Measurements from ENCODE around the gene TCAIM.
"Not testable (repeated sequence)": the region's sequence is repeated elsewhere in the genome, so short reads cannot be mapped to it uniquely, and the experiment has no call there.

Gene TCAIM

DNA sequence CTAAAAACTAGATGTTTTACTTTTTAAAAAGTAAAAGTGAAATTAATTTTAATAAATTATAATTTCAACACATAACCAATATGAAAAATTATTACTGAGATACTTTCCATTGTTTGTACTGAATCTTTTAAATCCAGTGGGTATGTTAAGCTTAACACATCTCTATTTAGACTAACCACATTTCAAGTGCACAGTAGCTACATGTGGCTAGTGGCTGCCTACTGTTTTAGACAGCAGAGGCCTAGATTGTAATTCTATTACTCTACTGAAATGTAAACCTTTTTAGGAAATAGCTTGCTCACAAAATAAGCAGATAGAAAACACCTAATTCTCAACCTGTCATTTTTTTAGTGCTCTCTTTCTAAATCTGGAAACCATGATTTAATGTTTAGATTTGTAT lies 4.9 kb downstream of the TCAIM start:
- H3K27ac ChIP-seq (ENCODE audit: low read depth, low read length) = no peak overlapping the region
- peaks cover 19% of the 10 kb centered on the region for H3K79me2 ChIP-seq (ENCODE audit: control insufficient read depth, insufficient read depth, low read length, unreplicated experiment)
- no peaks in the 10 kb centered on the region for H3K27me3 ChIP-seq (ENCODE audit: insufficient read depth, low read length)

DNA sequence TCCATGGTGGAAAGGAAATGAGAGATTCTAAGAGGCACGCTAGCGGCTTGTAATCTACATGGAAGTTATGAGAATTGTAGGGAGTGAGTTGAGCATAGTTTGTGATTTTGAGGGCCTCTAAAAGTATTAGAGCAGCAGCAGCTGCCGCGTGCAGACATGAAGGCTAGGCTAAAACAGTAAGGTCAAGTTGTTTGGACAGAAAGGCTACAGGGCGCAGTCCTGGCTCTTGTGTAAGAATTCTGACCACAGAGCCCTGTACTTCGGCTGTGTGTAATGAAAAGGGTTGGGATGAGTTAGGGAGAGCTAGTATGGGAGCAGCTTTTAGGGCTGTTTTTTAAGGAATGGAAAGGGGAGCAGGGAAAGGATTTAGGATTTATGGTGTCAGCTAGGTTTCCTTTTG lies 8.0 kb downstream of the TCAIM start:
- H2AFZ ChIP-seq (ENCODE audit: low read length, unreplicated experiment); H3K27ac ChIP-seq (ENCODE audit: low read depth, low read length); H3K79me2 ChIP-seq (ENCODE audit: control insufficient read depth, insufficient read depth, low read length, unreplicated experiment); H3K36me3 ChIP-seq (ENCODE audit: insufficient read depth, low read length); H3K4me1 ChIP-seq (ENCODE audit: control insufficient read depth, insufficient read depth, low read length, unreplicated experiment); H3K27me3 ChIP-seq (ENCODE audit: insufficient read depth, low read length); H3K4me3 ChIP-seq (ENCODE audit: low read depth, low read length): not testable (repeated sequence)

More for the DNA sequence above, 4.9 kb downstream of the TCAIM start:
- Histone ChIP-seq H3K4me1 (ENCODE audit: control insufficient read depth, insufficient read depth, low read length, unreplicated experiment) (peaks cover 23% of the 10 kb centered on the region), H3K36me3 (ENCODE audit: insufficient read depth, low read length) (no peaks in the 10 kb centered on the region), H2AFZ (ENCODE audit: low read length, unreplicated experiment) (no peak overlapping the region), H3K4me3 (ENCODE audit: low read depth, low read length) (no peak overlapping the region)

GRCh38 chr3:44348993-44349392 lies 10.4 kb downstream of the TCAIM start:
- Histone ChIP-seq H3K27me3 (ENCODE audit: insufficient read depth, low read length) (no peaks in the 10 kb centered on the region), H3K36me3 (ENCODE audit: insufficient read depth, low read length) (peaks cover 8% of the 10 kb centered on the region), H3K4me3 (ENCODE audit: low read depth, low read length) (no peak overlapping the region), H3K4me1 (ENCODE audit: control insufficient read depth, insufficient read depth, low read length, unreplicated experiment) (no peaks in the 10 kb centered on the region), H2AFZ (ENCODE audit: low read length, unreplicated experiment) (no peak overlapping the region), H3K79me2 (ENCODE audit: control insufficient read depth, insufficient read depth, low read length, unreplicated experiment) (peaks cover 11% of the 10 kb centered on the region), H3K27ac (ENCODE audit: low read depth, low read length) (no peak overlapping the region)

DNA sequence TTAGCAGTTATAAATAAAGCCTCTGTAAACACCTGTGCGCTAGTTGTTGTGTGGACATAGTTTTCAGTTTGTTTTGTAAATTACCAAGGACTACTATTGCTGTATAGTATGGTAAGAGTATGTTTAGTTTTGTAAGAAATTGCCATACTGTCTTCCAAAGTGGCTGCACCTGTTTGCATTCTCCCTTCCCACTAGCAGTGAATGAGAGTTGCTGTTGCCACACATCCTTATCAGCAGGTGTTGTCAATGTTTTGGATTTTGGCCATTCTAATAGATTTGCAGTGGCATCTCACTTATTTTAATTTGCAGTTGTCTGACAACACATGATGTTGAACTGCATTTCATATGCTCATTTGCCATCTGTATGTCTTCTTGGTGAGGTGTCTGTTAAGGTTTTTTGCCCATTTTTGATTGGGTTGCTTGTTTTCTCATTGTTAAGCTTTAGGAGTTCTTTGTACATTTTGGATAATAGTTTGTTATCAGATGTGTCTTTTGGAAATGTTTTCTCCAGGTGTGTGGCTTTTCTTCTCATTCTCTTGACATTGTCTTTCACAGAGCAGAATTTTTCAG lies 14.9 kb downstream of the TCAIM start:
- Histone ChIP-seq H3K4me3 (ENCODE audit: low read depth, low read length) (no peak overlapping the region), H3K36me3 (ENCODE audit: insufficient read depth, low read length) (peaks cover 9% of the 10 kb centered on the region), H2AFZ (ENCODE audit: low read length, unreplicated experiment) (no peak overlapping the region), H3K27ac (ENCODE audit: low read depth, low read length) (no peak overlapping the region), H3K4me1 (ENCODE audit: control insufficient read depth, insufficient read depth, low read length, unreplicated experiment) (peaks cover 14% of the 10 kb centered on the region), H3K27me3 (ENCODE audit: insufficient read depth, low read length) (no peaks in the 10 kb centered on the region), H3K79me2 (ENCODE audit: control insufficient read depth, insufficient read depth, low read length, unreplicated experiment) (peaks cover 8% of the 10 kb centered on the region)

DNA sequence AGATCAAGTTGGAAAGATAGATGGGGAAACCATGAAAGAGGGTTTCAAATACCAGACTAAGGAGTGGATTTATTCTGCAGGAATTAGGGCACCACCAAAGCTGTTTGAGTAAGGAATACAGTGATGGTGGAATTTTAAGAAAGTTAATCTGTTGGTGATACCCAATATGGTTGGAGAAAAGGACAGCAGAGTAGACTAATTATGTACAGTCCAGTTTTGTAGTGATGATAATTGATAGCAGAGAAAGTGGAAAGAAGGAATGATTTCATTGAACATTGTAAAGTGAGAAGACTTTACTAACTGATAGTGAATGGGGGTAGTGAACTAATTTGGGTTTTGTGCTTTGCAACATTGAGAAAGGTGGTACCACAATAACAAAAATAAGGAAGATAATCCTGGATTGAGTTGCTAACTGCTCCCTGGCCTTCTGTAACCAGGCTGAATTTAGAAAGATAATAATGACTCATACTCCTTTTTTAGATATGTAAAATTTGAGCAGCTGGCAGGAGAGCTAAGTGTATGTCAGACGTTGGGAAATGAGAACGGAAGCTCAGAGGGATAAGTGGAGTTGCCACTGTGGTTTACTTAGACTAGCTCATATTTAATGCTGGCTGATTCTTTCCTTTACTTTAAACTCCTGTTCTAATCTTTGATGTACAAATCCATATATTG lies 16.9 kb downstream of the TCAIM start:
- Histone ChIP-seq H3K36me3 (ENCODE audit: insufficient read depth, low read length) (peaks cover 9% of the 10 kb centered on the region), H3K4me3 (ENCODE audit: low read depth, low read length) (no peak overlapping the region), H3K27me3 (ENCODE audit: insufficient read depth, low read length) (no peaks in the 10 kb centered on the region), H3K27ac (ENCODE audit: low read depth, low read length) (peak overlapping the region; percentile 47), H3K79me2 (ENCODE audit: control insufficient read depth, insufficient read depth, low read length, unreplicated experiment) (peaks cover 5% of the 10 kb centered on the region), H2AFZ (ENCODE audit: low read length, unreplicated experiment) (no peak overlapping the region), H3K4me1 (ENCODE audit: control insufficient read depth, insufficient read depth, low read length, unreplicated experiment) (peaks cover 14% of the 10 kb centered on the region)

GRCh38 chr3:44359146-44359751 lies 20.7 kb downstream of the TCAIM start:
- Histone ChIP-seq H3K79me2 (ENCODE audit: control insufficient read depth, insufficient read depth, low read length, unreplicated experiment) (peaks cover 1% of the 10 kb centered on the region), H3K27me3 (ENCODE audit: insufficient read depth, low read length) (no peaks in the 10 kb centered on the region), H3K36me3 (ENCODE audit: insufficient read depth, low read length) (0 out of 2 replicates have a peak, but pooled peaks cover 6% of the 10 kb centered on the region), H2AFZ (ENCODE audit: low read length, unreplicated experiment) (no peak overlapping the region), H3K4me1 (ENCODE audit: control insufficient read depth, insufficient read depth, low read length, unreplicated experiment) (peaks cover 14% of the 10 kb centered on the region), H3K27ac (ENCODE audit: low read depth, low read length) (no peak overlapping the region), H3K4me3 (ENCODE audit: low read depth, low read length) (no peak overlapping the region)

DNA sequence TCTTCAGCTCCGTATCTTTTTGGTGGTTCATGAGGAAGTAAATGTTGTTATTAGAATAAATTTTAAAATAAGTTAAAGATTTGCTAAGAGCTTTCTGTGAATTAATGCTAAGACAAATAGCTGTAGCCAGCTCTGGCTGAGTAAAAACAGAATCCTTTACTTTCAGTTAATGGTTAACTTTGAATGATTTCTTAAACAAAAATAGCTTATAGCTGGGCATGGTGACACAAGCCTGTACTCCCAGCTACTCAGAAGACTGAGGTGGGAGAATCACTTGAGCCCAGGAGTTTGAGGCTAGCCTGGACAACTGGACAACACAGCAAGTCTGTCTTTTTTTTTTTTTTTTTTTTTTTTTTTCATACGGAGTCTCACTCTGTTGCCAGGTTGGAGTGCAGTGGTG lies 25.0 kb downstream of the TCAIM start:
- Histone ChIP-seq H3K79me2 (ENCODE audit: control insufficient read depth, insufficient read depth, low read length, unreplicated experiment) (no peaks in the 10 kb centered on the region), H3K4me1 (ENCODE audit: control insufficient read depth, insufficient read depth, low read length, unreplicated experiment) (no peaks in the 10 kb centered on the region), H3K27ac (ENCODE audit: low read depth, low read length) (no peak overlapping the region), H3K27me3 (ENCODE audit: insufficient read depth, low read length) (no peaks in the 10 kb centered on the region), H3K4me3 (ENCODE audit: low read depth, low read length) (no peak overlapping the region), H3K36me3 (ENCODE audit: insufficient read depth, low read length) (peaks cover 10% of the 10 kb centered on the region; the same call in 1 of the 2 replicates), H2AFZ (ENCODE audit: low read length, unreplicated experiment) (no peak overlapping the region)

DNA sequence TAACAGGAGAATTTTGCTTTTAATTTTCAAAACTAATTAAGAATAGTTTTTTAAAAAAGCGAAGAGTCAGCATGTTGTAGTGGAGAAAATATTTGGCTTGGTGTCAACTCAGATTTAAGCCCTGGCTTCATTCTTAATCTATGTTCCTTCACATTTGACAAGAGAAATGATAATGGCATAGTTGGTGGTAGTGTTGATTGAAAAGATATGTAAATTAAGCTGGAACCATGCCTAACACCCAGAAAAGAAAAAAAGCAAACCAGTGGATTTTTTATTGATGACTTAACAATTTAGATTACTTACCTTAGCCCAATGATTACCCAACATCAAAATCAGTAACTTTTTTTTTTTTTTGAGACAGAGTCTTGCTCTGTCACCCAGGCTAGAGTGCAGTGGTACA lies 27.4 kb downstream of the TCAIM start:
- Histone ChIP-seq H2AFZ (ENCODE audit: low read length, unreplicated experiment) (no peak overlapping the region), H3K36me3 (ENCODE audit: insufficient read depth, low read length) (peaks cover 10% of the 10 kb centered on the region; the same call in 1 of the 2 replicates)

GRCh38 chr3:44375450-44375849 lies 36.9 kb downstream of the TCAIM start:
- H3K27ac ChIP-seq (ENCODE audit: low read depth, low read length) = no peak overlapping the region
- H3K36me3 ChIP-seq (ENCODE audit: insufficient read depth, low read length) = peaks cover 17% of the 10 kb centered on the region
- no peak overlapping the region for H3K4me3 ChIP-seq (ENCODE audit: low read depth, low read length)
- no peaks in the 10 kb centered on the region for H3K27me3 ChIP-seq (ENCODE audit: insufficient read depth, low read length)
- H2AFZ ChIP-seq (ENCODE audit: low read length, unreplicated experiment) = no peak overlapping the region
- no peaks in the 10 kb centered on the region for H3K79me2 ChIP-seq (ENCODE audit: control insufficient read depth, insufficient read depth, low read length, unreplicated experiment)
- H3K4me1 ChIP-seq (ENCODE audit: control insufficient read depth, insufficient read depth, low read length, unreplicated experiment) = no peaks in the 10 kb centered on the region

More for the DNA sequence above, 27.4 kb downstream of the TCAIM start:
- no peaks in the 10 kb centered on the region for H3K79me2 ChIP-seq (ENCODE audit: control insufficient read depth, insufficient read depth, low read length, unreplicated experiment)
- H3K4me3 ChIP-seq (ENCODE audit: low read depth, low read length) = no peak overlapping the region
- H3K4me1 ChIP-seq (ENCODE audit: control insufficient read depth, insufficient read depth, low read length, unreplicated experiment) = no peaks in the 10 kb centered on the region
- H3K27ac ChIP-seq (ENCODE audit: low read depth, low read length) = no peak overlapping the region
- no peaks in the 10 kb centered on the region for H3K27me3 ChIP-seq (ENCODE audit: insufficient read depth, low read length)

DNA sequence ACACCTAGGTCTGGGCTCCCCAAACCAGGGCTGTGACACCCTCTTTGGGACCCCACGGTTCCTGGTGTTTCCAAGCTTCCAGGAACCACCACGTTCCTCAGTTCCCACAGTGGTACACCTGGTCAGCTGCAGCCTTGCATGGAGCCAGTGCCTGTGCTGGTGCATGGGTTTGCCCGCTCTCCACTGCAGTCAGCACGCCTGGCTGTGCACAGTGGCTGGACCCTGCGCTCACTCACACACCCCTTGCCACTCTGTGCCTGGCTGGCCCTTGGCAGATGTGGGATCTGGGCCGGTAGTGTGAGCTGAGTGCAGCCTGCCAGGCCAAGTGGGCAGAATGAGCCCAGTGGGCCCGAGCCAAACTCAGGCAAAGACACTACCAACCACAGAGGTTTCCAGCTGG lies 48.8 kb downstream of the TCAIM start:
- H3K27me3 ChIP-seq (ENCODE audit: insufficient read depth, low read length) = no peaks in the 10 kb centered on the region
- H2AFZ ChIP-seq (ENCODE audit: low read length, unreplicated experiment) = no peak overlapping the region
- no peaks in the 10 kb centered on the region for H3K4me1 ChIP-seq (ENCODE audit: control insufficient read depth, insufficient read depth, low read length, unreplicated experiment)
- H3K79me2 ChIP-seq (ENCODE audit: control insufficient read depth, insufficient read depth, low read length, unreplicated experiment) = no peaks in the 10 kb centered on the region
- H3K27ac ChIP-seq (ENCODE audit: low read depth, low read length) = no peak overlapping the region
- H3K4me3 ChIP-seq (ENCODE audit: low read depth, low read length) = no peak overlapping the region
- 0 out of 2 replicates have a peak, but pooled peaks cover 6% of the 10 kb centered on the region for H3K36me3 ChIP-seq (ENCODE audit: insufficient read depth, low read length)

DNA sequence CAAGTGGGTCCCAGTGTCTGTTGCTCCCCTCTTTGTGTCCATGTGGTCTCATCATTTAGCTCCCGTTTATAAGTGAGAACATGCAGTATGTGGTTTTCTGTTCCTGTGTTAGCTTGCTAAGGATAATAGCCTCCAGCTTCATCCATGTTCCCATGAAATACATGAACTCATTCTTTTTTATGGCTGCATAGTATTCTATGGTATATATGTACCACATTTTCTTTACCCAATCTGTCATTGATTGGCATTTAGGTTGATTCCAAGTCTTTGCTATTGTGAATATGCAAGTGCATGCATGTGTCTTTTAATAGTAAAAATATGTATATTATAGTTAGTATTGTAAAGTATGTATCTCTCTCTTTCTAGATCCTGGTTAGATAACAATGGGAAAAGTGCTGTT lies 53.9 kb downstream of the TCAIM start:
- Histone ChIP-seq H3K36me3 (ENCODE audit: insufficient read depth, low read length) (0 out of 2 replicates have a peak, but pooled peaks cover 3% of the 10 kb centered on the region), H3K27ac (ENCODE audit: low read depth, low read length) (no peak overlapping the region), H3K79me2 (ENCODE audit: control insufficient read depth, insufficient read depth, low read length, unreplicated experiment) (no peaks in the 10 kb centered on the region), H3K27me3 (ENCODE audit: insufficient read depth, low read length) (no peaks in the 10 kb centered on the region), H3K4me1 (ENCODE audit: control insufficient read depth, insufficient read depth, low read length, unreplicated experiment) (no peaks in the 10 kb centered on the region), H3K4me3 (ENCODE audit: low read depth, low read length) (no peak overlapping the region), H2AFZ (ENCODE audit: low read length, unreplicated experiment) (no peak overlapping the region)

All from ACC112 (cell line).